GM18498 (cell line): ENCODE data around the gene ITGB1BP1.

ENCODE experiments used
- ATAC-seq: cut with Tn5 transposase; IDR thresholded peaks from one replicate; pipeline ENCODE4 v1.9.1; 2021; ENCODE audit warnings: mild to moderate bottlenecking, moderate library complexity; ENCODE audit not compliant: unreplicated experiment

Gene ITGB1BP1

DNA sequence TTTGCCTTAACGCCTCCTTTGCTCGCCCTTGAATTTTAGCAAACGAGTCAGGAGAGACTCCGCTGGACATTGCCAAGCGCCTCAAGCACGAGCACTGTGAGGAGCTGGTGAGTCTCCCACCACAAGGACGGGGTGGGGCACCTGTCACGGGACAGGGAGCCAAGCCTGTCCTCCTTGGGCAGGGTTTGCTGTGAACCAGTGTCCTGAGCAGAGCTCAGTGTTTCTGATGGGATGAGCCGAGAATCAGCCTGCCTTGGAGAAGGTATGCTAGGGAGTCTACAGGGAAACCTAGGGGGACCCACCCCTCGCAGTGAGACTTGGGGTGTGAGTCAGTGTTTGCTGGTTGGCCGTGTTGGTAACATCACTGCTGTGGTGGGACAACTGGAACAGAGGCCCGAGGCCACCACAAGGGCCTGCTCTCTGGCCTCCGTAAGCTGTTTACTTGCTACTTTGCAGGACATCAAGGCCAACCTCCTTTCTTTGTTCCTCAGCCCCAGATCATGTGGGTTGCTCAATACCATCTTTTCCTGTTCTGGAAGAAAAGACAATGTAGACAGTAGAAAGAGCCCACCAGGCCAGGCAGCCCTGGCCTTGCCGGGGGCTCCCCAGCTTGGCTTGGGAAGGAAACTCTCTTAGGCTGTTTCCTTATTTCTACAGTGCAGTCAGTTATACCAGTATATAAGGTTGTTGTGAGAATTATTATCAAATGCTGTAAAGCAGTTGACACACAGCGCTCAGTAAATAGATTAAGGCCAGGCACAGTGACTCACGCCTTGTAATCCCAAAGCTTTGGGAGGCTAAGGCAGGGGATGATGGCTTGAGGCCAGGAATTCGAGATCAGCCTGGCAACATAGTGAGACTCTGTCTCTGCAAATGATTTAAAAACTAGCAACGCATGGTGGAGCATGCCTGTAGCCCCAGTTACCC lies 42.4 kb downstream of the ITGB1BP1 start:
- no peak for ATAC-seq

GRCh38 chr2:9379391-9379755 lies 44.0 kb downstream of the ITGB1BP1 start:
- no peak for ATAC-seq

DNA sequence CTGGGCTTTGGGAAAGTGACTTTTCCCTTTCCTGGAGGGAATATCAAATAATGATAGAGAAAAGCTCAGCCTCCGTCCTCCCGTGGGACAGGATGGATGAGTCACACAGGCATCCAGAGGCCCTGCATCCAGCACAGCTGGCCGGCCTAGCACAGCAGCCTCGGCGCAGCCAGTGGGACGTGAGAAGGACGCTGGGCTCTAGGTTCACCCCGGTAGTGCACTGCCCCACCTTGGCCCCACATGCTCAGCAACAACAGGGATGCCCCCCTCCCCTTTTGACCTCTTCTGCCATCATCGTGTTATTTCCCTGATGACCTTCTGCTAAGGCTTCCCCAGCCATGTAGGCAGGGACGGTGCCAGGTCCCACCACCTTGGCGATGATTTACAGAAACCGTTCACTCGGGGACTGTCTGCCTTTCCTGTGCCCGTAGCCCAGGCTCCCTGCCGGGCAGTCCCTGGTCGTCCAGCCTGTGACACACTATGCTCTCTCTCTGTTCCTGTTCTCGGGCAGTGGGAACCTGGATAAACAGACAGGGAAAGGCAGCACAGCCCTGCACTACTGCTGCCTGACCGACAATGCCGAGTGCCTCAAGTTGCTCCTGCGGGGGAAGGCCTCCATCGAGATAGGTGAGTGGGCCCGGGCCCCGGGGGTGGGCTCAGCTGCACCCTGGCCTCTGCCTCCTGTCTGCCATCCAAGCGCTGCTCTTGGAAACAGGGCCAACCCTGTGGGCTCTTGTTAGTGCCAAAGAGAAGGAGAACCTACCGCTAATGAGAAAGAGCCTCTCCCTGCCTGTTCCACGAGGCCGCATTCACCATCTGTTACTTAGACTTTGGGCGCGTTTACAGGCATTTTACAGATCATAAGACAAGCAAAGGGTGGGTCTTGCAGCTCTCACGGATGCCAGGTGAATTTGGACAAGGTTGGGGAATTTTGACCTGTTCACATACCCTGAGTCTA lies 44.6 kb downstream of the ITGB1BP1 start:
- no peak for ATAC-seq

GRCh38 chr2:9377461-9378097 lies 45.7 kb downstream of the ITGB1BP1 start:
- no peak for ATAC-seq

- no peak for ATAC-seq
Observed at GRCh38 chr2:9375857-9376428, 47.4 kb downstream of the ITGB1BP1 start.

DNA sequence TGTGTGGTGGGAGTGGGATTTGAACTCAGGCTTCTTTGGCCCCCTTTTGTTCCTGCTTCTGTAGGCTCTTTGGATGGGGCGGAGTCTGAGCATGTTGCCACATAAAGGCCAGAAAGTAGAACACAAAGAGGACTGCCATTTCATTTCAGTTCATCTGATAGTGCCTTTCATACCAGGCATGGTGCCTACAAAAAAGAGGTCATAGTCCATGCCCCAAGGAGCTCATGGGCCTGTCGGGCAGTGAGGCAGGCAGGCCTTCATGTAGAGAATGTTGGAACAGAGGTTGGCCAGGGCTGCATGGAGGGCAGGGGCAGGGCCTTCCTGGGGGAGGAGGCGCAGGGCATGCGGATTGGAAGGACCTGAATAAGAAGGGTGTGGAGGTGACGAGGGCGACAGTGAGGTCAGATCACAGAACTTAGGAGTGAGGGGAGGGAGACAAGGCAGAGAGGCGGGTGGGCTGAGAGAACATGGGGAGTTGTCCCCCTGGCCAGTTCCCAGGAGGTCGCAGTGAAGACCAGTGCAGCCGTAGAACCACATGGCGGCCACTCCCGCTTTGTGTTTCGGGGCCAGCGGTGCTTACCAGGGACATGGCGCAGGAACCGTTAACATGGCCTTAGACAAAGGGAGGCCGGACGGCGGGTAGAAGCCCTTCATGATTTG lies 49.1 kb downstream of the ITGB1BP1 start:
- ATAC-seq, result no peak

DNA sequence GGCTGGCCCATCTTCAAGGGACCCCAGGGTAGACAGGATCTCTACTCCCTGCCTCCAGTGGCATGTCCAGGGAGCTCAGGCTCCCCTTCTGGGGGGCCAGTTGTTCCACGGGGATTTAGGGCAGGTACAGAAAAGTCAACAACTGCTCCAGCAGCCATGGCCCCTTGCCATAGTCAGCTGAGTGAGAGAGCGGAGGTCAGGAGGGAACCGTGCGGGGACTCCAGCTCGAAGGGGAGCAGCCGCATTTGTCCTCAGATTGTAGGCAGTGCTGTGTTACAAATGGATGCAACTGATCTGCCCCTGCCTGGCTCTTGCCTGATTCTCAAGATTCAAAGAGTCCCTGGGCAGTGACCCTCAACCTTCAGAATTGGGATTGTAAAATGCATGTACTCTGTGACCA lies 49.9 kb downstream of the ITGB1BP1 start:
- ATAC-seq, result no peak

GRCh38 chr2:9373047-9373446 lies 50.3 kb downstream of the ITGB1BP1 start:
- ATAC-seq, result peak; percentile 85

DNA sequence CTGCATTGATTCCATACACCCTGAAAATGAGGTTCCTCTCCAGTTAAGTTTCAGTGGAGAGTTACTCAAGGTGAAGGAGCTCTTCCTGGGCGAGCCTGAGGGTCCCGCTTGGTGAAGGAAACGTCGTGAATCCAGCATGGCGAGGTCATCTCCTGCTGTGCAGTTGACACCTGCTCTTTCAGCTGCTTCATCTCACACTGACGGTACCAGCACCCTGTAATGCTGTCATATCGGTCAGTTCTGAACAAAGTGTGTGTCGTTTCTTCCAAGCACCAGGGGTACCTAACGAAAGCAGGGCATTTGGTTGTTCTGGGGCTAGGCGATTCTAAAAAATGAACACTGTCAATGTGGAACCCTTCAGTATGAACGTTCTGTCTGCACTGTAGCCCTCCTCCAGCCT lies 52.6 kb downstream of the ITGB1BP1 start:
- ATAC-seq, result no peak

GRCh38 chr2:9366026-9366425 lies 57.3 kb downstream of the ITGB1BP1 start:
- ATAC-seq, result no peak

- no peak for ATAC-seq
Observed at GRCh38 chr2:9365498-9366019, 57.8 kb downstream of the ITGB1BP1 start.

DNA sequence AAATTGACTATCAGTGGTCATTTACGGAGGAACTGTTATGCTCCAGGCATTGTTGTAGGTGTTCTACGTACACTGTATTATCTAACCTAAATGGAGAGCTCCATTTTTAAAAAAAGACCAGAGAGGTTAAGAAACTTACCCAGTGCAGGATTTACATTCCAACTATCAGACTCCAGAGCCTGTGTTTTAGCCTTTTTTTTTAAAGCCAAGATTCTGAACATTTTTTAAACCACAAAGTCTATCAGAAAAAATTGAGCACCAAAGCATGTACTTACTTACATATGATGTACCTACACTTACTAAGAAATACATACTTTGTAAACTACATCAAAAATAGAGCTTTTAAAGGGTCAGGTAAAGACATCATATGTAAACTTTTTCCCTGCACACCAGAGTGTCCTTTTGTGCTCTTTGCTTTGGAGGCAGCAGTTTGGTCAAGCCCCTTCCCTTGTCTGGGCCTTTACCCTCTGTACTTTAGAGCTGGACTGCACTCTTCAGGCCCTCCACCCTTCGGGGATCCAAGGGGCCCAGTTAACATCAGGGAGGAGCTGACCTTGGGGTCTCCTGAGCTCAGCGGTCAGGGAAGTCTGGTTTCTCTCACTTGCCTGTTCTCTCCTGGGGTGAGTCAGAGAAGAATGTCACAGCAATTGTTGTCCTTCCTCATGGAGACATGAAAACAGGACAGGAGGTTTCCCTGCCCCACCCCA lies 58.4 kb downstream of the ITGB1BP1 start:
- ATAC-seq, result no peak

DNA sequence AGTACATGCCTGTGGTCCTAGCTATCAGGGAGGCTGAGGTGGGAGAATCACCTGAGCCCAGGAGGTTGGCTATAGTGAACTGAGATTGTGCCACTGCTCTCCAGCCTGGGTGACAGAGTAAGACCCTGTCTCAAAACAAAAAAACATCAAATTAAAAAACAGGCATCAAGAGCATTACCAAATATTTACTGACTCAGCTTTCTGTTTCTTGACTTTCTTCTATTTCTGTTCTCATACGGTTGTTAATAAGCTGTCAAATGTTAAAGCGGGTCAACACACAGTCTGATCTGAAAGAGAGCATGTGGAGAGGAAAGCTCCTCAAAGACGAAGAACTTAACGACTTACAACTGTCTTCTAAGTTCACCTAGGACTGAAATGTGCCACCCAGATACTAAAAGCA lies 59.0 kb downstream of the ITGB1BP1 start:
- ATAC-seq, result no peak

GRCh38 chr2:9360701-9361100 lies 62.6 kb downstream of the ITGB1BP1 start:
- ATAC-seq, result no peak

DNA sequence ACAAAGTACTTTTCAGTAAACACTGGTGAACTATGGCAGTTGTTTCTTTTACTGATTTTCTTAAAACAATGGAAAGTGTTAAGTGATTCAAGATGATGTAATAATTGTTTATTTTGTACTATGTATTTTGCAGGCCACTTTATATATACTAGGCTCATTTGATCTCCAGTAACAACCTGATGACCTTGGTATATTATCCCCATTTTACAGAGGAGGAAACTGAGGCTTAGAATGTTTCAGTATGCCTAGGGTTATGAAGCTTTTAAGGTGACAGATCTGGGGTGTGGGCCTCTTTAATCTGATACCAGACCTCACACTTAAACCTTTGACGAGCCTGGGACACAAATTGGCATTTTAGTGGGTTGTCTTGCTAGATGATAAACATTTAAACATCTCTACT lies 63.2 kb downstream of the ITGB1BP1 start:
- no peak for ATAC-seq

DNA sequence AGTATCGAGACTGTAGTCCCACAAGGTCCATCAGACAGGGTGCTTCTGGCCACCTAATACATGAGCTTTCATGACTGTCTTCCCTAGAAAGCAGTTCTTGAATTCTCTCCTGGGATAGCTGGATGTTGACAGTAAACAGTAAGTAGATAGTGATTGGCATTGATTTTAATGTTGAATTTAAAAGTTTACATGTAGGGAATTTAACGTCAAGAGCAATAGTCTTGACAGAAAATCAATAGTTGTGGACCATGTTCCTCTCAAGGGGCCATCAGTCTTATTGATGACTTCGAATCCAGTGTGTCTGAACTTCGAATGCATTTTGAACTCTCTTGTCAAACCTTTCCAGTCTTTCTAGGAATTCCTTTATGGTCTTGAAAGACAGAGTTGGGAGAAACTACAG lies 63.9 kb downstream of the ITGB1BP1 start:
- ATAC-seq, result no peak

DNA sequence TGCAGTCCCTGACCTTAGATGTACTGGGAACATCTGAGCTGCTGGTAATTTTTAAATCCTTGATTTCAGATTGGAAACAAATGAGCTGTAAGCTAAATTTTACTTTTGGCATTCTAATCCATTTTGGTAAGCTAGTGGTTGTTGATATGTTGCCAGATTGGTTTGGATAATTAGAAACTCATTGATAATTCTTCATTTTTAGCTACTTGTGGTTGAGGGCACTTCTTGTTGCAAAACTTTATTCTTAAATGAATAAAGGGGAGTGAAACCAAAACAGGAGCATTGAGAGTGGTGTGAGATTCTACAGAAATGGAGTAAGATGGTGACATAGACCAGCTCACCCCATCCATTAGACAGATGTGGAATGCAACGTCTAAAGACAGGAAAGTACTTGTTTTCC lies 64.5 kb downstream of the ITGB1BP1 start:
- no peak for ATAC-seq

GRCh38 chr2:9356261-9356660 lies 67.1 kb downstream of the ITGB1BP1 start:
- no peak for ATAC-seq

GRCh38 chr2:9355716-9356115 lies 67.6 kb downstream of the ITGB1BP1 start:
- no peak for ATAC-seq

GRCh38 chr2:9355270-9355669 lies 68.1 kb downstream of the ITGB1BP1 start:
- no peak for ATAC-seq
